ENCODE measurements around the gene TCP1.

DNA sequence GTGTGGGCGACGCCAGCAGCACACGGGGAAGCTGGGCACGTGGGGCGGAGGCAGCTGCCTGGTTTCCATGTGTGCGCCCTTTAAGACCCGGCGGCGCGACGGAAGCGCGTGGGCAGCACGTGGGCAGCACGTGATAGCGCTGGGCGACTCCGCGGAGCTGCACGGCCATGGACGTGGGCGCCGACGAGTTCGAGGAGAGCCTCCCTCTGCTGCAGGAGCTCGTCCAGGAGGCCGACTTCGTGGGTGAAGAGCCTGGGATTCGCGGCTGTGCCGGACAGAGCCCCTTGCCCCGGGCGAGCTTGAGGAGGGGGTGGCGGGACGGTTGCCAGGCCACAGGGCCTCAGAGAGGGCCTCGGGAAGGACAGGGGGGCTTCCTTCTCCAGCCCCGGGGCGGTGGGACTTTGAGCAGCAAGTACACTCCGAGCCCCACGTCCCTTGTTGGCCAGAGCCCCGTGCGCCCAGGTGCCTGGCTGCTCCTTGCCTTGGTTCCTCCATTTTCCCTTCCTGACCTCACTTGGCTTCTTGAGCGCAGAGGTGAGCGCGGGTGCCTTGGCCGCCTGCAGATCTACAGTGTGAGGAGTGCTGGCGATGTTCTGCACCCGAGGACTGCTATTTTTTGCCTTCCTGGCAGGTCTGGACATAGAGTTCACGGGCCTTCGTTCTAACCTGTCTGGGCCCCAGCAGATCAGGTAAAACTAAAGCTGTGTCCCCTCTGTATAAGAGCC lies 10.9 kb upstream of the TCP1 start, which contains the start of gene PNLDC1:
- TF ChIP-seq, protein P1, sequence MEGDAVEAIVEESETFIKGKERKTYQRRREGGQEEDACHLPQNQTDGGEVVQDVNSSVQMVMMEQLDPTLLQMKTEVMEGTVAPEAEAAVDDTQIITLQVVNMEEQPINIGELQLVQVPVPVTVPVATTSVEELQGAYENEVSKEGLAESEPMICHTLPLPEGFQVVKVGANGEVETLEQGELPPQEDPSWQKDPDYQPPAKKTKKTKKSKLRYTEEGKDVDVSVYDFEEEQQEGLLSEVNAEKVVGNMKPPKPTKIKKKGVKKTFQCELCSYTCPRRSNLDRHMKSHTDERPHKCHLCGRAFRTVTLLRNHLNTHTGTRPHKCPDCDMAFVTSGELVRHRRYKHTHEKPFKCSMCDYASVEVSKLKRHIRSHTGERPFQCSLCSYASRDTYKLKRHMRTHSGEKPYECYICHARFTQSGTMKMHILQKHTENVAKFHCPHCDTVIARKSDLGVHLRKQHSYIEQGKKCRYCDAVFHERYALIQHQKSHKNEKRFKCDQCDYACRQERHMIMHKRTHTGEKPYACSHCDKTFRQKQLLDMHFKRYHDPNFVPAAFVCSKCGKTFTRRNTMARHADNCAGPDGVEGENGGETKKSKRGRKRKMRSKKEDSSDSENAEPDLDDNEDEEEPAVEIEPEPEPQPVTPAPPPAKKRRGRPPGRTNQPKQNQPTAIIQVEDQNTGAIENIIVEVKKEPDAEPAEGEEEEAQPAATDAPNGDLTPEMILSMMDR (IDR thresholded peaks at IDR 0.05) = no peak
- TF ChIP-seq POLR2A (IDR thresholded peaks at IDR 0.05) = no peak
- TF ChIP-seq POLR2AphosphoS5 (IDR thresholded peaks at IDR 0.05) = no peak
